HepG2 (cell line): ENCODE data around the gene GPS2. TPM values are rescaled to one million over a fixed set of nuclear protein-coding genes. Genes with fewer than 3 reads are reported as not detected.
A peak's percentile ranks its signal among the peaks of the same experiment; 100 is the strongest.

Experiments used
- ATF7-NPFF ChIP-seq: sonication (generic); formaldehyde crosslinking; IDR thresholded peaks from 2 replicates; pipeline ENCODE4 v1.8.1; 2023; ENCODE audit warnings: mild to moderate bottlenecking, low read depth, missing genetic modification reagents, moderate library complexity
- BHLHE40 ChIP-seq: IDR thresholded peaks from 2 replicates; pipeline ENCODE4 v1.6.1; 2011; ENCODE audit warnings: low read length, improper control_type of control experiment
- DNMT3B ChIP-seq: conservative IDR thresholded peaks from 2 replicates; pipeline ENCODE4 v1.6.1; 2016; ENCODE audit warnings: missing biosample characterization, control low read depth
- IKZF4 ChIP-seq: sonication (generic); formaldehyde crosslinking; IDR thresholded peaks from 2 replicates; pipeline ENCODE4 v1.5.1; 2020; ENCODE audit warnings: borderline replicate concordance, mild to moderate bottlenecking, low read depth, missing genetic modification reagents; ENCODE audit errors: not compliant biosample characterization
- KIAA2018 ChIP-seq: sonication (generic); formaldehyde crosslinking; IDR thresholded peaks from 2 replicates; pipeline ENCODE4 v1.5.0; 2020; ENCODE audit warnings: mild to moderate bottlenecking, missing genetic modification reagents, borderline replicate concordance
- MED8 ChIP-seq: sonication (generic); formaldehyde crosslinking; IDR thresholded peaks from 2 replicates; pipeline ENCODE4 v1.8.1; 2023; ENCODE audit warnings: mild to moderate bottlenecking, missing genetic modification reagents; ENCODE audit not compliant: insufficient replicate concordance
- RERE ChIP-seq: IDR thresholded peaks from 2 replicates; pipeline ENCODE4 v1.6.1; 2016; ENCODE audit warnings: low read depth, missing genetic modification reagents, missing compliant biosample characterization
- SRSF4 ChIP-seq: fragments of 200-400 bp; formaldehyde crosslinking; IDR thresholded peaks from one replicate; pipeline ENCODE4 v1.6.1; 2018; ENCODE audit warnings: mild to moderate bottlenecking, low read depth, low read length, moderate library complexity; ENCODE audit not compliant: poor library complexity, severe bottlenecking
- TMF1 ChIP-seq: sonication (generic); formaldehyde crosslinking; IDR thresholded peaks from 2 replicates; pipeline ENCODE4 v1.8.1; 2022; ENCODE audit warnings: low read depth, missing genetic modification reagents
- ZFP36 ChIP-seq: fragments of 150-350 bp; IDR thresholded peaks from 2 replicates; pipeline ENCODE4 v1.6.1; 2018; ENCODE audit warnings: borderline replicate concordance, low read length, low read depth; ENCODE audit not compliant: partially characterized antibody
- ZNF331 ChIP-seq: sonication (generic); formaldehyde crosslinking; IDR thresholded peaks from 2 replicates; pipeline ENCODE4 v1.4.0; 2020; ENCODE audit warnings: missing genetic modification reagents
- ZNF607 ChIP-seq: sonication (generic); formaldehyde crosslinking; IDR thresholded peaks from 2 replicates; pipeline ENCODE4 v1.5.1; 2020; ENCODE audit warnings: missing genetic modification reagents, mild to moderate bottlenecking, borderline replicate concordance
- ZNF709 ChIP-seq: sonication (generic); formaldehyde crosslinking; IDR thresholded peaks from 2 replicates; pipeline ENCODE4 v1.5.0; 2020; ENCODE audit warnings: mild to moderate bottlenecking, missing genetic modification reagents
- ZNF788 ChIP-seq: sonication (generic); formaldehyde crosslinking; IDR thresholded peaks from 2 replicates; pipeline ENCODE4 v1.5.0; 2020; ENCODE audit warnings: mild to moderate bottlenecking, missing genetic modification reagents, borderline replicate concordance
- polyA plus RNA-seq, 8 experiments: library from polyadenylated mRNA; depleted of rRNA in 3 of 8; stranded (reverse) in 7 of 8; unstranded in 1 of 8; fragments of >200 nt; fragmentation: Illumina TruSeq in 4 of 8; extraction: Trizol in 4 of 8; gene quantifications; 2 replicates each; pipeline versions ENCODE4 v1.2.1 to v1.2.3, GENCODE V29; 2011 to 2016; ENCODE audit warnings: low read depth in 4 of 8, missing spikeins in 1 of 8, mixed read lengths in 1 of 8; ENCODE audit not compliant: insufficient read depth in 1 of 8
- total RNA-seq, 5 experiments: library from RNA; depleted of rRNA; stranded (reverse); fragments of >200 nt; fragmentation: Illumina TruSeq; extraction: Trizol; gene quantifications; 2 replicates each; pipeline ENCODE4 v1.2.3, GENCODE V29; 2016; ENCODE audit warnings: low read depth in 1 of 5

Gene GPS2
- total and polyA plus RNA-seq, 2 of the 13 experiments (the other 11 are each of a cell fraction or from before 2014, with no cell fraction given), result 58.0 to 59.4 TPM

GRCh38 chr17:7296189-7296861 is 18.8 kb downstream of the GPS2 start (continued):
- TF ChIP-seq ATF7-NPFF (CRISPR knock-in tag) (peak; percentile 65; the same call in 1 of the 2 replicates), ZNF607 (CRISPR knock-in tag) (0 out of 2 replicates have a peak, but pooled peaks have one; percentile 39), ZNF331 (CRISPR knock-in tag) (no peak), TMF1 (CRISPR knock-in tag) (no peak; the same call in 1 of the 2 replicates), SRSF4 (no peak), ZNF788 (no peak), KIAA2018 (CRISPR knock-in tag) (no peak), DNMT3B (no peak), ZNF709 (CRISPR knock-in tag) (peak; percentile 55; the same call in 1 of the 2 replicates), IKZF4 (CRISPR knock-in tag) (no peak), ZFP36 (no peak), MED8 (no peak), BHLHE40 (peak; percentile 86), RERE (CRISPR knock-in tag) (no peak)
